SU-DHL-6 (cell line): ENCODE measurements around the gene CLEC16A.

Experiments used
- EZH2phosphoT487 ChIP-seq: fragments of 200-600 bp; sonication (generic), shearing (Covaris generic); conservative IDR thresholded peaks from 2 replicates; pipeline ENCODE4 v1.6.1; 2018; ENCODE audit warnings: mild to moderate bottlenecking, antibody characterized with exemption, low read length, moderate library complexity, mixed read lengths
- TF ChIP-seq, protein P1 (sequence below): fragments of 200-600 bp; sonication (generic); IDR thresholded peaks from one replicate; pipeline ENCODE4 v1.5.1; 2017; ENCODE audit warnings: antibody characterized with exemption, mild to moderate bottlenecking, low read length, moderate library complexity; ENCODE audit not compliant: insufficient read depth, poor library complexity, severe bottlenecking

DNA sequence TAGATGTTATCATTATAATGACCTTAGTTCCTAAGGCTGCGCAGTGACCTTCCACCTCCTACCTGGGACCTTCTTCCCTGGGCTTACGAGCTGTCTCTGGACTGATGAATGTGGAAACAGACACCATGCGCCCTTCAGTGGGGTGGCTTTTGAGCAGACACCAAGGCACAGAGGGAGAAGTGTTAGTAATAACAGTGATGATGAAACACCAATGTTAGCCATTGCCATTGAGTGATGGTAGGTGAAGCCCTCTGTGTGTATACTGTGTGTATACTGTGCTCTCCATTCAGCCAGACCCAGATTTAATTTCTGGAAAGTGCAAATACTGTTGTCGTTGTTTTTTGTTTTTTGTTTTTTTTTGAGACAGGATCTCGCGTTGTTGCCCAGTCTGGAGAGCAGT is 44.5 kb downstream of the CLEC16A start:
- TF ChIP-seq, protein P1, sequence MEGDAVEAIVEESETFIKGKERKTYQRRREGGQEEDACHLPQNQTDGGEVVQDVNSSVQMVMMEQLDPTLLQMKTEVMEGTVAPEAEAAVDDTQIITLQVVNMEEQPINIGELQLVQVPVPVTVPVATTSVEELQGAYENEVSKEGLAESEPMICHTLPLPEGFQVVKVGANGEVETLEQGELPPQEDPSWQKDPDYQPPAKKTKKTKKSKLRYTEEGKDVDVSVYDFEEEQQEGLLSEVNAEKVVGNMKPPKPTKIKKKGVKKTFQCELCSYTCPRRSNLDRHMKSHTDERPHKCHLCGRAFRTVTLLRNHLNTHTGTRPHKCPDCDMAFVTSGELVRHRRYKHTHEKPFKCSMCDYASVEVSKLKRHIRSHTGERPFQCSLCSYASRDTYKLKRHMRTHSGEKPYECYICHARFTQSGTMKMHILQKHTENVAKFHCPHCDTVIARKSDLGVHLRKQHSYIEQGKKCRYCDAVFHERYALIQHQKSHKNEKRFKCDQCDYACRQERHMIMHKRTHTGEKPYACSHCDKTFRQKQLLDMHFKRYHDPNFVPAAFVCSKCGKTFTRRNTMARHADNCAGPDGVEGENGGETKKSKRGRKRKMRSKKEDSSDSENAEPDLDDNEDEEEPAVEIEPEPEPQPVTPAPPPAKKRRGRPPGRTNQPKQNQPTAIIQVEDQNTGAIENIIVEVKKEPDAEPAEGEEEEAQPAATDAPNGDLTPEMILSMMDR: peak; percentile 7
- no peak for TF ChIP-seq EZH2phosphoT487
